Suppressor macrophage treated with lipopolysaccharide for 1 hour (primary cell): ENCODE measurements around the gene NEK9.

Experiments
- DNase-seq, 3 donors: peaks; one replicate each; pipeline ENCODE4 v3.0.0-alpha.2; 2020 to 2022

The NEK9 gene

DNA sequence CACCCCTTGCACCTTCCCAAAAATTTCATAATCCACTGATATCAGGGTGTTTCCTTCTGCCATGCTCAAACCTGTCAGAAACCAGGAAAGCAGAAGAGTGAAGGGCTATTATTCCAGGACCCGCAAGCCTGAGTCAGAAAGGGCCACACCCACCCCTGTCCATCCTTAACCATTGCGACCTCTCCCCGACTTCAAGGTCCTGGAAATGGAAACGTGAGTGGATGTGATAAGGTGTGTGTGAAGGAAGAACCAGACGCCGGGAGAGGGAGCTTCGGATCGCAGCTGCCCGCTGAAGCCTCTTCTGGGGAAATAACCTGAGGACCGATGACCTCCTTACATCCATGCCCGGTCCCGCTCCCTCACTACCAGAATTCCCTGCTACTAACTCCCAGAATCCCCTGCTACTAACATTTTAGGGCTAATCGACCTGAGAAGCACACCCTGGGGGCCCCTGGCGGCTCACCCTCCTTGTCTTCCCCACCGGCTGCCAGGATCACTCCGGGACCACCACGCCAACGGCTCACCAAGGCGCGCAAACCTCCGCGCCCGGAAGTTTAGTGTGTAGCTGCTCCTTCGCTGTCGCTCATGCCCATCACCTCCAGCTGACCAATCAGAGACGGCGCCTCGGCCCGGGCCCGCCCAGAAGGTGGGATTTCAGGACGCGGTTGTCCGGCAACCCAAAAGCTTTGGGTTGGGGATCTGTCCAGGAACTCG lies 63.2 kb downstream of the NEK9 start, which contains the start of gene ACYP1:
Gene ACYP1 (minus strand): TSS at position 534 of the 714 bp plus-strand sequence. CDS start 471 bp downstream, at position 63.
- peak; percentile 92 to 94 (median 94) for DNase-seq

DNA sequence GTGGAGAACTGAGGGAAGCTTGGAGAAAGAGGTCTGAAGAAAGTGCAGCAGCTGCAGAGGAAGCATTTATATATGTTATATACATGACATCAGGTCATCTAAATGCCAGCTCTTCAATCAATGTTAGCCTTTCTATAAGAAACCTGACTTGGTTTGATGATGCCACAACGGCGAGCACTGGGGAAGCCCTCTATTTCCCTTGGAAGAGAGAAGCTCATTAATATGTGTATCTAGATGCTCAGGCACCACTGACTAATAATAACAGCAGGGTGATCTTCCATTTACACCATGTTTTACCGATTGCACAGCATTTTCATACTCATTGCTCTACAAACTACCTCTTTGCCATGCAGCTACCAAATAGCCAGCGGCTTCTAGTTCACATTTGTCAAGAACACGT lies 63.8 kb downstream of the NEK9 start:
- DNase-seq = no peak

DNA sequence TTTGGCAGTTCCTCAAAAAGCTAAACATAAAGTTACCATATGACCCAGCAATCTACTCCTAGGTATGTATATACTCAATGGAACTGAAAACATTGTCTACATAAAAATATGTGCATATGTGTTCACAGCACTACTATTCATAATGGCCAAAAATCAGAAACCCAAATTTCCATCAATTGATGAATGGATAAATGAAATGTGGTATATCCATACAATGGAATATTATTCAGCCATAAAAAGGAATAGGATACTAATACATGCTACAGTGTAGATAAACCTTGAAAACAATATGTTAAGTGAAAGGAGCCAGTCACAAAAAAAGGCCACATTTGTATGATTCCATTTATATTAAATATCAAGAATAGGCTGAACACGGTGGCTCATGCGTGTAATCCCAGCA lies 66.4 kb downstream of the NEK9 start:
- no peak for DNase-seq

DNA sequence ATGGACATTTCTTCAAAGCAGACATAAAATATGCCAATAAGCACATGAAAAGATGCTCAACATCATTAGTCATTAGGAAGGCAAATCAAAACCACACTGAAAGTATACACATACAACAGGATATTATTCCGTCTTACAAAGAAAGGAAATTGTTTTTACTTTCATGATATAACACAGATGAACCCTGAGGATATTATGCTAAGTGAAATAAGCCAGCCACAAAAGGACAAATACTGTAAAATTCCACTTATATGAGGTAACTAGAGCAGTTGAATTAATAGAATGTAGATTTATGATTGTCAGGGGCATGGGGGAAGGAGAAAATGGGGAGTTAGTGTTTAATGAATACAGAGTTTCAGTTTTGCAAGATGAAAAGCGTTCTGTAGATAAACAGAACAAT lies 67.2 kb downstream of the NEK9 start:
- DNase-seq = no peak

DNA sequence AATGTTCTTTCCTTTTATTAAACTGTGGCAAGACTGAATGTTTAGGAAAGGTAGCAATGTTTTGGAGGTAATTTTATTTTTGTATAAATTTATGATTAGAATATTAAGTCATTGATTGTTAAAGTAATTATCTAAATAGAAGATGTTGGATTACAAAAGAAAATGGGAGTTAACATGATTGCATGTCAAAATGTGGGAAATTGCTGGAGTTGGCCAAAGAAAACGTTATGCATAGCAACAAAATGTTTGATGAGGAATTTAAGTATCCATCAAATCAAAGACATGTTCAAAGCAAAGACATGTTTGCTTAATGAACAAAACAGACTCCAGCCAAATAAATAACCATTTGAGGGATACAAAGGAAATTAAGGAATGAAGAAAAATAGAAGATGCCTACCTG lies 72.4 kb downstream of the NEK9 start:
- DNase-seq = no peak

DNA sequence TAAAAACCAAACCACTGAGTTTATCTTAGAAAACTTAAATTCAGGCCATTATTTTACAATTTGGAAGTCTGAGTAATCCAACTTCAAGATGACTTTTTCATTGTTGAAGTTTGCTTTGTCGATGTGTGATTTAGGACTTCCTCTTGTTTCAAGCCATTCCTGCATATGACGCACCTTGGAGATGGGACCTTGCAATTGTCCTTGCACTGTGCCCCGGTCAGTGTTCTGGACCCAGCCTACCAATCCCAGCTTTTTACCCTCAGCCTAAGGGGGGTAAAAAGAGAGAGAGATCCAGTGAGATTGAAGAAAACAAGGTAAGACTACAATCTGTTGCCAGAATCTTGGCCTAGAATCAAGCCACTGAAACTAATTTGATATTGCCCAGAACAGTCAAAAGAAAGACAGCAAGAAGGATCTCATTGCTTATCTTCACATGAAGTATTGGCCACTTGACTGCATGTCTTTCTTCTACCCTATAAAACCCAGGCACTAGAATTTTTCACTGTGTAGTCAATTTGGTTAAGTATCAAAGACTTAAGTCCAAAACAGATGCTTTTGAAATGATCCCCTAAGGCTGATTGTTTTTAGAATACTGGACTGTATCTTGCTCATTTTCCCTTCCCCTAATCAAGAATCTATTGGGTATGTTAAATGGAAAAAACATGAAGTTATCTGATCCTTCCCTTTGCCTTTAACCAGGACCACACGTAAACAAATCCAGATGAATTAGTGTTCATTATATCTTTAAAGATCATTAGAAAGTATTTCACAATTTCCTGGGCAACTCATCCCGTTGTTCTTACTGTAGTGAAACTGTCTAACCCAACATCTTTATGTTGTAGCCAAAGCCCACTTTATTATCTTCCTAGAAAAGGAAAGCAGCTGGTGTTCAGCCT lies 73.2 kb downstream of the NEK9 start:
- no peak for DNase-seq

DNA sequence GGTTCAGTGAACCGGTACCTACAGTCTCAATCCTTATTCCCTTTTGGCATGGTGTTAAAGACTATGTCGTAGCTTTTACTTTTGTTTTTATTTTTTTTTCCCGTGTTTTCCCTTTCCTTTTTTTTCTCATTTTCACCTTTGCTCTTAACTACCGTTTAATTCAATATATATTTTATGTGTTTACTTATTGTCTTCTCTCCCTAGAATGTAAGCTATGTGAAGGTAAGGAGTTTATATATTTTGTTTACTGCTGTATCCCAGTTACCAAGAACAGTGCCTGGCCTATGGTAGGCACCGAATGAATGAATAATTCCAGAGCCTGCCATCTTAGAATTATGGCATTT lies 75.3 kb downstream of the NEK9 start:
- no peak for DNase-seq

DNA sequence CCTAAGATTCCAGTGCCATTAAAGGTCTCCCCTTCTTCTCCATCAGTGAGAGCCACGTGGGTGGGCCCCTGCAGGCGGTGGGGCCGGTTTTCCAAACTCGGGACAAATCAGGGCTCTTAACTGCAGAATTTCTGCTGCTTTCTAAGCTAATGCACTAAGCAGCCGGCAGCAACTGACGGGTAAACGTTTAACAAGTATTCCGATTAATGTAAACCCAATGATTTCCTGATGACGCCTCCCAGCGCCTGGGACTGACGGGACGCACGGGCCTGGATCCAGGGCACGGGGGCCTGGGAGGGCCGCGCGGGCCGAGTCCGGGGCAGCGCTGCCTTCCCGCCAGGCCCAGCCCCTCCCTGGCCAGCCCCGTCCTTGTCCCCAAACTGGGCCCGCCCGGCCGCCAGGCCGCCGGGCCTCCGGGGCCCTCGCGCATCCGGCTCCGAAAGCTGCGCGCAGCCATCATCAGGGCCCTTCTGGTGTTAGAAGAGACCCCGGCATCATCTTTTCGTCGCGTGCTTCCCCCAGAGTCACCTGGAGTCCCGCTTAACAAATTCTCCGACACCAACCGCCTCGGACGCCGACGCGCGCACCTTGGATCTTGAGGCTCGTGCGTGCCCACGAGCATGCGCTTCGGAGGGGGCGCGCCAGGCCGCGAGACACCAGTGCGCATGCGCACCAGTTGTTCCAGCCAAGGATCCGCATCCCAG lies 75.8 kb downstream of the NEK9 start, which contains the start of gene MLH3:
Gene MLH3 (minus strand): TSS at position 616 of the 704 bp plus-strand sequence. CDS start 1,812 bp downstream, outside the sequence.
- DNase-seq = peak; percentile 85 to 92 (median 89)

DNA sequence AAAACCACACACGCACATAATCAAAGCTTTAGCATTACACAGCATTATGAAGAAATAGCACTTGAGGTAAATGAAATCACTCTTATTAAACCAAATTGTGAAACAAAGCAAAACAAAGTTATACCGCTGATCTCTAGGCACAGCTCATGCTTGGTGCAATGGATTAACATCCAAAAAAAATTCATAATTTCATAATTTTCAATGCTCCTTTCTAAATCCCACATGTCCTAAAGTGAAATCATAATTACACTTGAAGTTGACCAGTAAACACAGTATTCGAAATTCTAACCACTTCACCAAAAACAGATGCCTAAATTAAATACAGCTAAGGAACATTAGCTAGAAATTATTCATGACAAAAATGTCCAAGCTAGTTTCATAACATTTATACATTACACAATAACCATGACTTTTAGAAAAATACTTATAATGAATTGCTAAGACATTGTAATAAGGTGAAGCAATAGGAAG lies 77.1 kb downstream of the NEK9 start:
- peak; percentile 23 to 67 (median 52) for DNase-seq

DNA sequence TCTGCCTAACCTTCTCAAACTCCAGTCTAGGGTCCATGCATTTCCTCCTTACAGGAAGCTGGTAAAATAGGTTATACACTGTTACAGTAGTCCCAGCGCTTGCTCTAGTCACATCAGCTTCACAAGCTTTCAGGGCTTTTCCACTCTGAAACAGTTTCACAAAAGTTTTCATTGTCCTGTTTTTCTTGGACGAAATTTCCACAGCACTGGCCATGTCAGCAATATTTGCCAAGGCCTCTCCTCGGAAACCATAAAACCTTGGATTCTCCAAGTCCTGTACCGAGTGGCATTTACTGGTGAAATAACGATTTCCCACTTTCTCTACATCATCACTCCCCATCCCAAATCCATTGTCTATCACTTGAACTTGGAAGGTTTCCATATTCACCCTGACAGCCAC lies 77.7 kb downstream of the NEK9 start:
- no peak for DNase-seq

DNA sequence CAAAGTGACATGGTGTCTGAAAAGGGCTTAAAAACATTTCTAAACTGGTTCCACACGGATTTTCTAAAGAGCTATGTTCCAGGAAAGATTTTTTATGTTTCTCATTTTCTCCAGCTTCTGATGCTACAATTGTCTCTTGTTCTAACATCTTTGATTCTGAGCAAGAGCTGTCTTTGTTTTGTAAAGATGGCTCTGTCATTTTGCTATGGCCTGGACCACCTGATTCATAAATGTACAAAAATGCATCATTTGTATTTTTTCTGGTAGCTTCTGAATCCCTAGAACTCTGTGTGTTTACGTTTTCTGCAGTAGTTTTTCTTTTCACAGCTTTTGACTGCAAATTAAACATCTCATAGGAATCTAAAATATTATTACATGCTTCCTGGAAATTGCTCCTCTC lies 78.7 kb downstream of the NEK9 start:
- DNase-seq = no peak

DNA sequence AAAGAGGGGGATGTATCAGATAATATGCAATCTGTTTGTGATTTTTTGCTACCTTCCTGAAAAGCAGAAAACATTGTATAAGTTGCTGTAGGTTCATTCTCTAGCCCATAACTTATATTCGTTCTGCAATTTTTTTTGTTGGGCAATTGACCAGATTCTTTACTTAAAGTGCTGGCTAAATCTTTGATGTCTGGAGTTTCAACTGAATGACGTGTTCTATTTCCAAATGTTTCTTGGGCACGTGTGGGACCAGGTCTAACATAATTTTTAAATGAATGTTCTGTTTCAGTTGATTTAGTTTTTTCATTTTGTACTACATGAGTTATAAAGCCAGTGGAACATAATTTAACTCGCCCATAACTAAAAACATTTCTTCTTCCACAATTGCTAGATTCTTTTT lies 79.3 kb downstream of the NEK9 start:
- no peak for DNase-seq

DNA sequence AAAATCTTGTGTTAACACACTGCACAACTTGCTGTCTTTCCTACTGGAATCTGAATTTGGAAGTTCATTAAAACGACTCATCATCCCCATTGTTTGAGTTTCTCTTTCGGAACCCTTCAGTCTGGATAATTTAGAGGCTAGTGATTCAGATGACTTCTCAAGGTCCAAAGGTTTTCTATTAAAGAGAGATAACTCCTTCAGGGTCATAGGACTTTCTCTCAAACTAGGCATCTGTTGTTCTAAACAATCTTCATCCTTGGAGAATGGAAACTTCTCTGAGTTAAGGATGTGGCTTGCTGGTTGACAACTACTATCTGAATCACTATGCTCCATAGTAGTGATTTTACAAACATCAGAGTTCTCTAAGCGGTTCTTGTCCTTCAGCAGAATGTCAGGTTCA lies 79.9 kb downstream of the NEK9 start:
- no peak for DNase-seq

DNA sequence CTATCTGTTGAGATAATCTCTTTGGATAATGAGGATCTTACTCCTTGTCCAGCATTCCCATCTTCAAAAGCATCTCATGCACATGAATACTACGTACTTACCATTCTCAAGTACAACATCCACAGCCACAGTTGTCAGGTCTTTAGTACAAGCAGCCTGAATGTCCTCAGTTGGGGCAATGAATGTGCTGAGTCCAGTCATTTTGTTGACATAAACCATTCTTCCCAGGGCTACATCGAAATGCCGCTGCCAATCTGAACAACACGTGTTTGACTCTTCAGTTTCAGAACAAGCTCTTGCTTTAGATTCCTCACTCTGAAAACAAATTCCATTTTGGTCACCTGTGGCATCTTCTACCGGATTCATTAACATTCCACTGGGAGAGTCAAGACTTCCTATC lies 80.6 kb downstream of the NEK9 start:
- no peak for DNase-seq

DNA sequence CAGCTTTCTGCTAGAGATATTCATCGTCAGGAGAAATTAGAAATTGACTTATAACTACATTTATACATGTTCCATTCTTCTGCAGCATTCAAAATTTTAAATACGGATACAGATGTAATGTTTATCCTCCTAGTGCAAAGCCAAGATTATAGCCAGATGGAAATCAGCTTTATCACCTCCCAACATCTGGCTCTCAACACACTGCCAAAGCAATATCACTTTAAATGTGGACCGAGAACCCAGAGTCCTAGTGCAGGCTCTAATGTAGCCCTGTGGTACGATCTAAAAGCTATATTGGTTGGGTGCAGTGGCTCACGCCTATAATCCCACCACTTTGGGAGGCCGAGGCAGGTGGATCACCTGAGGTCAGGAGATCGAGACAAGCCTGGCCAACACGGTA lies 82.1 kb downstream of the NEK9 start:
- DNase-seq = no peak

DNA sequence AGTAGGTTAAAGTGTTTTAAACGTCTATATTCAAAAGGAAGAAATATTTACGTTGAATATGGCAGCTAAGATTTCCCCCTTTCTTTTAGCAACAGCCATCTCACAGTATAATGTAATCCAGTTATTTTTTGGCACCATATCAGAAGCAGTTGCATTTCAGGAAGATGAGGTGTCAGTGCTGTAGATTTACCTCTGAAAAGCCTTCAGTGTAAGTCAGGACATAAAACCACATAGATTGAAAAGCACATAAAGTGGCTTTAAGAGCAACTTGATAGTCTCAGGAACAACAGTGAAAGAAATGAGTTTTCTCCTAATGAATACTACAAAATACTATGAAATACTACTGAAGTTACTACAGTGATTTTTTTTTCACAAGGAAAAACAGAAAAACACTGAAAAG lies 82.5 kb downstream of the NEK9 start:
- no peak for DNase-seq

DNA sequence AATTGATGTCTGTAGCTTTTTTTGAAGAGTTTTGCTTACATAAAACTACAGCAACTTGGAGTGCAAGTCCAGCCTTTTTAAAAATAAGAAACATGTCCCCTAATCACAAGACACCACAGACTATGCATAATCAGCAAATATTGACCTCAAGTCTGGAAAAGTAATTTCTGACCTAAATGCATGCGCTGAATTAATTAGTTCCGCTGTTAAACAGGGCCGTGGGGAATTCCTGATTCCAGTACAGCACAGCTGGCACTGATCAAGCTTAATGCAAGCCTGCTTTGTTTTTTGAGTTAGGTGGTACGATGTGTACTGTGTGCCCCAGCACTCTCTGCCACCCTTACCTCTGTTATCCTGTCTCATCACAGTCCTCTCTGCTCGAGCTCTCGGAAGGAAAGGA lies 84.8 kb downstream of the NEK9 start:
- DNase-seq = no peak

DNA sequence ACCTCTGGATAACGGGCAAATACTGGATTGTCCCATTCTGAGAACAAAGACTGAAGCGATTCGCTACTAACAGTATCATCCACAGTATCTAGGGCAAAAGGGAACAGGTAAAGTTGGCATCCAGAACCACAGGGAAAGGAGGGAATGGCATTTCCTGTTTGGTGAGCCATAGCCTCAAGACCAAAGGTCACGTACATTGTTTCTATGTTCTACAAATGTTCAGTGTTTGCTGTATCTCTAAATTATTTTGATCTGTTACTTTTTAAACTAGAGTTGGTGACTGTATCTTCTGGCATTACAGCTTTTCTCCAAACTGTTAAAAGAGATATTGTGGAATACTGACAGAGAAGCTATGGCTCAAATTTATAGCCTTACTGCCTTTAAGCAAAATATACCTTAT lies 85.2 kb downstream of the NEK9 start:
- DNase-seq = no peak

DNA sequence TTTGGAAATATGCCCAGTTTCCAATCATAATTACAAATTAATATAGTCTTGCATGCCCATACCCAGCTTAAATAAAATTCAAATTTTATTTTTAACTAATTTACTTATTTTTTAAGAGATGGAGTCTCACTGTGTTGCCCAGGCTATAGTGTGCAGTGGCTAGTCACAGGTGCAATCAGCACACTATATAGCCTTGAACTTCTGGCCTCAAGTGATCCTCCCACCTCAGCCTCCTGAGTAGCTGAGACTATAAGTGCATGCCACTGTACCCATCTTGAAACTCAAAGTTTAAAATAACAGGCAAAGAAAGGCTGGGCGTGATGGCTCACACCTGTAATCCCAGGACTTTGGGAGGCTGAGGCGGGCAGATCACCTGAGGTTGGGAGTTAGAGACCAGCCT lies 85.9 kb downstream of the NEK9 start:
- no peak for DNase-seq

DNA sequence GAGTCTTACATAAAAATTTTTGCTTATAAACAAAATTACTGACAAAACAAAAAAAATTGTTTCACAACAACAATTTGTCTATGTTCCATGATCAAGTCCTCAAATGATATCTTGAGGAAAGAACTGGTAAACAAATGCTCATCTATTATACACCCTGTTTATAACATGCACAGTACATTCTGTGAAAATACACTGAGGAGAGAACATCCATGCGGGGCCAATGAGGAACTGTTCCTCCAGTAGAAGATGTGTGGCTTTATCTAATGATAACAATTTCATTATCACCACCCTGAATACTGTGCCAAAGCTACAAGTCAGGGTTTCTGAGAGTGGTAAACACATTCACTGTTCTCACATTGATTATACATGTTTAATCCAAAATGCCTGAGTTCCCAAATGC lies 86.3 kb downstream of the NEK9 start:
- DNase-seq = no peak

DNA sequence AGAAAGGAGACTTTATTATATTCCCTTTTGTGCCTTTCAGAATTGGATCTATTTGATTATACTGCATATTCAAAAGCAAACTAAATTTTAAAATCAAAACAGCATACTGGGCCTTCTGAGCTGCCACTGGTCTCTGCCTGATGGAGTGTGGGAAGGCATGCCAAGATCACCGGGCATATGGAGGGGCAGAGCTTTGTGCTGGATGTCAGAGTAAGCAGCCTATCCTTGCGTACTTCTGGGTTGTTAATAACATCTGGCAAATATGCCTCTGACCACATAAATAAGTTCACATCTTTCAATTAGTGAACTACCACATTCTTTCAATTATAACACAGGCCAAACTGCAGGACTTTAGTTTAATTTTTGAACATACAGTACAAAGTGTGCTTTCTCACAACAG lies 93.9 kb downstream of the NEK9 start:
- no peak for DNase-seq

DNA sequence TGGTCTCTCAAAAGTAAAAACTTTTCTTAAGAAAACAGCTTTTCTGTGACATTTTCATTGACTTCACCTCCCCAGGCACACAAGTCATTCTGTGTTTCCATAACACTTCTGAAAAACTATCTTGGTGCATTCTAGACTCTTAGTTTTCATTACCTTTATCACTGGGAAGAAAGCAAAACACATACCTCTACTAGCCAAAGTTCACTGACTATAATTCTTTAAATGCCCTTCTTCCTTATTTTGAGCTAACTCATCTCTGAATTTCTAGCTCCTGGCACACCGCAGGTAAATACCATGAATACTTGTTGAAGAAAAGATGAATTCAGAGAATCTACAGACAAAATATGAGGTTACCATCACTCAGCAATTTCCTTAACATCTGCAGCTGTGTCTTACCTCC lies 96.7 kb downstream of the NEK9 start:
- DNase-seq = no peak
